Psoas muscle (tissue), 8 donors: Measurements from ENCODE around the gene GRIA1. TPM values are rescaled to one million over a fixed set of nuclear protein-coding genes. Genes with fewer than 3 reads are reported as not detected.

Experiments
- ATAC-seq, 4 donors: fragments of 200-7000 bp; cut with Tn5 transposase; one replicate each; pipeline ENCODE4 v1.9.1; 2020; ENCODE audit warnings: moderate library complexity in 3 of 4, mild to moderate bottlenecking in 2 of 4
- DNase-seq, 2 donors: peaks; one replicate each; pipeline ENCODE4 v3.0.0-alpha.2; 2020
- H3K27ac ChIP-seq: fragments of 200-600 bp; one replicate; pipeline ENCODE4 v1.8.0; 2022
- H3K27me3 ChIP-seq, 3 donors: fragments of 200-600 bp in 1 of 3; one replicate each; pipeline versions ENCODE4 v1.6.1 to v1.8.0; 2013 to 2022; ENCODE audit warnings: low read length in 2 of 3, mild to moderate bottlenecking in 2 of 3, moderate library complexity in 1 of 3; ENCODE audit not compliant: insufficient read depth in 3 of 3
- H3K36me3 ChIP-seq, 2 donors: fragments of 200-600 bp in 1 of 2; one replicate each; pipeline versions ENCODE4 v1.6.1 to v1.8.0; 2013 to 2022; ENCODE audit warnings: low read depth in 1 of 2, mild to moderate bottlenecking in 1 of 2, moderate library complexity in 1 of 2; ENCODE audit not compliant: insufficient read depth in 1 of 2
- H3K4me1 ChIP-seq: fragments of 200-600 bp; one replicate; pipeline ENCODE4 v1.8.0; 2022
- H3K4me3 ChIP-seq: fragments of 200-600 bp; one replicate; pipeline ENCODE4 v1.8.0; 2022; ENCODE audit warnings: mild to moderate bottlenecking
- H3K9me3 ChIP-seq: fragments of 200-600 bp; one replicate; pipeline ENCODE4 v1.8.0; 2022
- CTCF ChIP-seq: fragments of 200-600 bp; IDR thresholded peaks from one replicate; pipeline ENCODE4 v1.8.0; 2022; ENCODE audit warnings: antibody characterized with exemption
- WGBS, 3 donors: extraction: QIAGEN DNeasy Blood & Tissue Kit; methylation state at CpG; one replicate each; pipeline versions ENCODE4 v1.1.6 to v1.1.7; 2013; 5-methylcytosine and 5-hydroxymethylcytosine counted together
- intact Hi-C, 2 donors: fragments of 100-400 bp; cut with DNase I; formaldehyde crosslinking; loops; one replicate each; pipeline versions ENCODE4 v1.11.0 to v1.14.2; 2022
- polyA plus RNA-seq, 3 donors: library from polyadenylated mRNA; stranded (reverse); fragments of 200-250 nt; gene quantifications; one replicate each; pipeline ENCODE4 v1.2.3, GENCODE V29; 2013
- total RNA-seq, 4 donors: library from RNA; stranded (reverse); fragmentation: NEBNext Ultra II Directional in 2 of 4; extraction: Animal tissue kit (Norgen Biotek cat#: 25700) in 2 of 4; gene quantifications; one replicate each; pipeline versions ENCODE4 v1.2.1 to v1.2.4, GENCODE V29; 2021 to 2023
- donor health status: healthy with polysubstance abuse.
- donor health status: DM: no; HTN: no; CAD: no; lungs with moderate emphysema.
- donor health status: Bipolar disorder and iron deficiency.
- donor health status: healthy.
- donor health status: DM: yes; HTN: yes; CAD: no.
- donor health status: DM: no; HTN: no; CAD: no.
- donor health status: DM: no; HTN: no; CAD: no.
- donor health status: DM: yes; HTN: yes; CAD: no.

Gene GRIA1
- total and polyA plus RNA-seq, 7 donors, result 0.03 to 0.49 (median 0.28) TPM; not detected in 2

- ATAC-seq (no peak), DNase-seq (no peak)
- H3K4me3 ChIP-seq, result no peak overlapping the region
- no peaks in the 10 kb centered on the region for H3K27me3 ChIP-seq
- WGBS, 3 donors, result 74 to 76% (median 75%) methylated on average over 6 of the region's 6 CpGs
- H3K9me3 ChIP-seq, result no peaks in the 10 kb centered on the region
- TF ChIP-seq CTCF, result no peak
- intact Hi-C loops, result no loop called here
- no peaks in the 10 kb centered on the region for H3K4me1 ChIP-seq
- H3K36me3 ChIP-seq, result no peaks in the 10 kb centered on the region
- no peak overlapping the region for H3K27ac ChIP-seq
These were observed 65.1 kb downstream of the GRIA1 start for GRCh38 chr5:153555420-153556114.

- Histone ChIP-seq H3K27ac (no peak overlapping the region), H3K4me3 (no peak overlapping the region), H3K36me3 (no peaks in the 10 kb centered on the region), H3K4me1 (no peaks in the 10 kb centered on the region), H3K9me3 (no peaks in the 10 kb centered on the region), H3K27me3 (no peaks in the 10 kb centered on the region)
- 74 to 84% (median 78%) methylated on average over 3 of the region's 3 CpGs for WGBS, 3 donors
- DNase-seq (no peak), ATAC-seq (no peak)
- intact Hi-C loops, result no loop called here
- TF ChIP-seq CTCF, result no peak
These were observed 68.5 kb downstream of the GRIA1 start for GRCh38 chr5:153558957-153559356.

GRCh38 chr5:153559926-153560325, 69.5 kb downstream of the GRIA1 start:
- DNase-seq, result no peak
- 29 to 46% (median 41%) methylated on average over 1 of the region's 1 CpG for WGBS, 3 donors
- ATAC-seq, result no peak
- Histone ChIP-seq H3K4me3 (no peak overlapping the region), H3K4me1 (no peaks in the 10 kb centered on the region), H3K36me3 (no peaks in the 10 kb centered on the region), H3K27me3 (no peaks in the 10 kb centered on the region), H3K9me3 (no peaks in the 10 kb centered on the region), H3K27ac (no peak overlapping the region)
- intact Hi-C loops, result no loop called here
- TF ChIP-seq CTCF, result no peak

- WGBS, 3 donors, result 57 to 65% (median 63%) methylated on average over 1 of the region's 1 CpG
These were observed 71.7 kb downstream of the GRIA1 start for GRCh38 chr5:153562189-153562588.

More at GRCh38 chr5:153562189-153562588, 71.7 kb downstream of the GRIA1 start:
- H3K36me3 ChIP-seq, result no peaks in the 10 kb centered on the region
- no peak for TF ChIP-seq CTCF
- H3K4me3 ChIP-seq, result no peak overlapping the region
- no peaks in the 10 kb centered on the region for H3K27me3 ChIP-seq
- ATAC-seq (no peak), DNase-seq (no peak)
- H3K27ac ChIP-seq, result no peak overlapping the region
- H3K4me1 ChIP-seq, result no peaks in the 10 kb centered on the region
- no peaks in the 10 kb centered on the region for H3K9me3 ChIP-seq
- intact Hi-C loops, result no loop called here
